ENCODE data around the gene APLNR.

The APLNR gene

DNA sequence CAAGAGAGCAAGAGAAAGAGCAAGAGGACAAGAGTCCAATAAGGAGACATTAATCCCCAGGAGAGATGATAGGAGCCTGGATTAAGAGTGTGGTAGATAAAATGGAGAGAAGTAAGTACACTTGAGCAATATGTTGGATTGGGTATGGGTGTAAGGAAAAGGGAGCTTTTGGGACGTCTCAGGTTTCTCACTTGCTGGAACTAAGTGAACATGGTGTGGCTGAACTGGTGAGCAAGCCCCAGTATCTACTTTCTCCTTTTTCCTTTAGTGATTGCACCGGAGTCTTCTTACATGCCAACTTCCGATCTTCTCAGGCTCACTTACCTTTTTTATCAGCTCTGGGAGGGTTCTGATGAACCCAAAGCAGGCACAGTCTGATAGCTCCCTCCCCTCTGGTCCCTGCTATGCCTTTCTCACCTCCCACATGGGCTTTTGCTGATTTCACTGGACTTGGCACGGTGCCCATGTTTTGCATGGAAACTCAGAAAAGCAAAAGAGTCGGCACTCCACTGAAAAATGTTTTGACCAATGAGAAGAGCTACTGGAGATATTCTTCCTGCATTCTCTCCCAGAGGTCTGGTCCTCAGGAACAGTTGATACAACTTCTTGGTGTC lies 14.5 kb upstream of the APLNR start:
- no peak overlapping the region for H3K4me3 ChIP-seq (ENCODE audit: low read length in 2 of 2)
- peaks cover 0 to 2% of the 10 kb centered on the region in 2 donors for H3K27me3 ChIP-seq (ENCODE audit: control insufficient read depth in 1 of 2, insufficient read depth in 2 of 2, low read length in 2 of 2)
- H3K4me1 ChIP-seq (ENCODE audit: control insufficient read depth, insufficient read depth, low read length): peaks cover 9% of the 10 kb centered on the region
- no peaks in the 10 kb centered on the region for H3K36me3 ChIP-seq (ENCODE audit: control insufficient read depth in 2 of 2, insufficient read depth in 2 of 2, low read length in 2 of 2)
- H3K9me3 ChIP-seq (ENCODE audit: control insufficient read depth in 2 of 2, low read length in 2 of 2): peaks cover under 1 to 4% of the 10 kb centered on the region in 2 donors
- no peak overlapping the region for H3K27ac ChIP-seq (ENCODE audit: low read length)
- no peak overlapping the region for H3K9ac ChIP-seq (ENCODE audit: low read length in 2 of 2)

DNA sequence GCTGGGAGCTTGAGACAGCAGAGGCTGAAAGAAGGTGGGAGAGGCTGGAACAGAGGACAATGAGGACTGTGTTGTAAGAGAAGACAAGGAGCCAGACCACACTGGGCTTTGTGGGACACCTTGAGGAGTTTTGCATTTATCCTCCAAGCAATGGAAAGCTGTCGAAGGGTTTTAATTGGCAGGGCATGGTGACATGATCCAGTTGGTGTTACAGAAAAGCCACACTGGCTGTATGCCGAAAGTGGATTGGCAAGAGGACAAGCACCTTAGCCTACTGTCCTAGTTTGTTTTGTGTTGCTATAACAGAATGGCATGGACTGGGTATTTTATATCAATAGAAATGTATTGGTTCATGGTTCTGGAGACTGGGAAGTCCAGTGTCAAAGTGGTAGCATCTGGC lies 14.0 kb upstream of the APLNR start:
- Histone ChIP-seq H3K4me1 (ENCODE audit: control insufficient read depth, insufficient read depth, low read length) (peaks cover 9% of the 10 kb centered on the region), H3K9me3 (ENCODE audit: control insufficient read depth in 2 of 2, low read length in 2 of 2) (peaks cover 0 to under 1% of the 10 kb centered on the region in 2 donors), H3K27ac (ENCODE audit: low read length) (no peak overlapping the region), H3K27me3 (ENCODE audit: control insufficient read depth in 1 of 2, insufficient read depth in 2 of 2, low read length in 2 of 2) (peaks cover 0 to 2% of the 10 kb centered on the region in 2 donors), H3K36me3 (ENCODE audit: control insufficient read depth in 2 of 2, insufficient read depth in 2 of 2, low read length in 2 of 2) (no peaks in the 10 kb centered on the region), H3K4me3 (ENCODE audit: low read length in 2 of 2) (no peak overlapping the region), H3K9ac (ENCODE audit: low read length in 2 of 2) (no peak overlapping the region)

DNA sequence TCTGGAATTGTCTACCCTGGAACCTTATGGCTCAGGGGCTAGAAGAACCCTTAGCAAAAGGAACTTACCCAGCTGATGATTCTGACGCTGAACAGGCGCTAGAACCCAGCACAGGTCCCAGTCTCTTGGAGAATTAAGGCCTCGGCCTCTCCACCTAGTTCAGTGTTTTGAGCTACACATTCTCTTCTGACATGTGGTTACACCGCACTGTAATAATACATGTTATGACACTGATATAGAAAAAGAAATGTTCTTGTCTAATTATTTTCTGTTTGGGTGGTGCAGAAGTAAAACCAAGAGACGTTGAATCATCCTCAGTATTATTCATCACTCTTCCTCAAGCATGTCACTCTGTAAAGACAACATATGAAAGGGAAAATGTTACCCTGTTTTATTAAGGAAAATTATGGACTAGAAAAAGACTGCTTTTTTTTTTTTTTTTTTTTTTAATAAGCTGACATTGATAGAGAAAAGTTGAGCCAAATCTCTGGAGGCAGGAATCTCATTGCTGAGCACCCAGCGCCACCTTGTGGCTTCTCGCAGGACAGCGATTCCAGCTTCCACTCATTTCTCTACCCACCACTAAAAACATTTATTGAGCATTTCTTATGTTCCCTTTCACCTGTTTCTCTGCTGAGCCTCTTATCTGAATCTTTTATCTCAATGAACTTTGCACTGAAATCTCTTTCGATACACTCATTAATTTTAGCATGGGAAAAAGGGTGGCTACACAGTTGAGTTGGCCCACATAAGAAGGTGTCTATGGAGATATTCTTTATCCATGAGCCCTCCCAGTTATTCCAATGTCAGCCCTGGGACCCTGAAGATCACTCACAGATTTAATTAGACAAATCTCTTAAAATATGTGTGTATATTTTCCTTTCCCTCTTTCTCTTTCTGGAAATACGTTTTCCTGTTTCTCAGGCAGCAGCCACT lies 12.6 kb upstream of the APLNR start:
- Histone ChIP-seq H3K4me1 (ENCODE audit: control insufficient read depth, insufficient read depth, low read length) (peaks cover 9% of the 10 kb centered on the region), H3K36me3 (ENCODE audit: control insufficient read depth in 2 of 2, insufficient read depth in 2 of 2, low read length in 2 of 2) (no peaks in the 10 kb centered on the region), H3K9me3 (ENCODE audit: control insufficient read depth in 2 of 2, low read length in 2 of 2) (no peaks in the 10 kb centered on the region), H3K27me3 (ENCODE audit: control insufficient read depth in 1 of 2, insufficient read depth in 2 of 2, low read length in 2 of 2) (peaks cover 0 to 2% of the 10 kb centered on the region in 2 donors), H3K27ac (ENCODE audit: low read length) (no peak overlapping the region), H3K9ac (ENCODE audit: low read length in 2 of 2) (no peak overlapping the region), H3K4me3 (ENCODE audit: low read length in 2 of 2) (no peak overlapping the region)

DNA sequence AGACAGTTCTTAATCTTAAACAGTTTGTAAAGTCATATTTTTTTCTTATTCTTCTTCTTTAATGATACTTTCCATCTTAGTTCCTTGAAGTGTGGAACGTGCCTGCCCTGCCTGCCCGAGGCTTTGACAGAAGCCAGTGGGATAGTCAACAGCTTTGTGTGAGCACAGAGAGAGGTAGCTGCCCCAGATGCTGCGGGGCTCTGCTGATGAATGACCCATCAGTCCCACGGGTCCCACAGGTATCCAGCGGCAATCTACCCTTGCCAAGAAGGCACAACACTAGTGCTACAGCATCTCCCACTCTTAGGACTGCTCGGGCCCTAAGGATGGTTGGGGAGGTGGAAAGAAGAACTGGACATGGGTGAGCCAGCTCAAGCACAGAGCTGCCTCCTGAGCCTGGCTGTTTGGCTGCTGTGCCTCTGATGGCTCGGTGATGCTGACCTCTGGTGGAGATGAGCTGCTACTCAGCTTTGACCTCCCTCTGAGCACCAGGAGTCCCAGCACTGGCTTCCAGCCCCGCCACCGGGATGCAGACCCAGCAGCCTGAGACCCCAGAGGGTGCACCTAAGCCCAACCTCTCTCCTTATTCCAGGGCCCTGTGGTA lies 11.8 kb upstream of the APLNR start:
- peaks cover 0 to 2% of the 10 kb centered on the region in 2 donors for H3K27me3 ChIP-seq (ENCODE audit: control insufficient read depth in 1 of 2, insufficient read depth in 2 of 2, low read length in 2 of 2)
- H3K27ac ChIP-seq (ENCODE audit: low read length): no peak overlapping the region
- no peaks in the 10 kb centered on the region for H3K9me3 ChIP-seq (ENCODE audit: control insufficient read depth in 2 of 2, low read length in 2 of 2)
- H3K36me3 ChIP-seq (ENCODE audit: control insufficient read depth in 2 of 2, insufficient read depth in 2 of 2, low read length in 2 of 2): no peaks in the 10 kb centered on the region
- no peak overlapping the region for H3K4me3 ChIP-seq (ENCODE audit: low read length in 2 of 2)
- no peak overlapping the region for H3K9ac ChIP-seq (ENCODE audit: low read length in 2 of 2)
- peaks cover 9% of the 10 kb centered on the region for H3K4me1 ChIP-seq (ENCODE audit: control insufficient read depth, insufficient read depth, low read length)

DNA sequence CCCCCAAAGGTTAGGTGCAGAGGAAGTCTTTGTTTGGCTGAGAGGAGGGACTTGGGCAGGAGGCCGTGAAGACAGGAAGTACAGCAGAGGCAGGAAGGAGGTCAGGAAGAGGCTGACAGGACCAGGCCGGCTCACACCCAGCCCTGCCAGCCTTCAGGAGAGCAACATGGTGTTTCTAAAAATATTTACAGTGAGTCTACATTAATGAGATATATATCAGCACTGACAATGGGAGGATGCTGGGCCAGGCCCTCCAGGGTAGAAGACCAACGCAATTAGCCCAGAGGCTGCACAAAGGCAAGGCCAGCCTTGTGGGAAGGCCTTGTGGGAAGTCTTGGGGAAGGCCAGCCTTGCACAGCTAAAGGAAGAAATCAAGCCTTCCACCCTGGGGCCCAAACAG lies 7.9 kb upstream of the APLNR start:
- H3K9ac ChIP-seq (ENCODE audit: low read length in 2 of 2): no peak overlapping the region
- no peak overlapping the region for H3K4me3 ChIP-seq (ENCODE audit: low read length in 2 of 2)
- no peak overlapping the region for H3K27ac ChIP-seq (ENCODE audit: low read length)
- no peaks in the 10 kb centered on the region for H3K36me3 ChIP-seq (ENCODE audit: control insufficient read depth in 2 of 2, insufficient read depth in 2 of 2, low read length in 2 of 2)
- no peaks in the 10 kb centered on the region for H3K9me3 ChIP-seq (ENCODE audit: control insufficient read depth in 2 of 2, low read length in 2 of 2)
- peaks cover 12% of the 10 kb centered on the region for H3K4me1 ChIP-seq (ENCODE audit: control insufficient read depth, insufficient read depth, low read length)
- H3K27me3 ChIP-seq (ENCODE audit: control insufficient read depth in 1 of 2, insufficient read depth in 2 of 2, low read length in 2 of 2): no peaks in the 10 kb centered on the region

DNA sequence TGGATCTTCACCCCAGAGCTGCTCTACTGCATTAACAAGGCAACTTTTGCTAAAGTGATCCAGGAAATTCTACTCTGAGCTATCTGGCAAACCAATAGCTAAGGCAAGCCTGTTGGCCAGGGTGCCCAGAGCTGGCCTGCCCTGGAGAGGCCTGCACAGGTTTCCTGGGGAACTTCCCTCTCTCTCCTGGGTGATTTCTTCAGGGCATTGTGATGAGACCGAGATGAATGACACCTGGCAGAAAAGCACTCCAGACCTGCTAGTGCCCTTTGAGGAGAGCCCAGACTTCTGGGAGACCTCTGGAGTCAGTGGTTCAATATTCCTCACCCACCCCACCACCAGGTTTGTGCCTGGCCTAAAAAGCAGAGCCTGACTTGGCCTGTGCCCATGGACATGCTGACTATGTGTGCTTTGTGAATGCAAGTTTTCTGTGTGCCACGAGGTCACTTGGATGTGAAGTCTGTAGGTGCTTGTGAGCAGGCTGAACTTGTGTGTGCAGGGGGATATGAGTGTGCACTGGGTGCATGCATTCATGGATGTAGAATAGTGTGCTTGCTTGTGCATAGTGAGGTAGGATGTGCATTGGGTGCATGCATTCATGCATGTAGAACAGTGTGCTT lies 4.4 kb upstream of the APLNR start:
- H3K27ac ChIP-seq (ENCODE audit: low read length): no peak overlapping the region
- peaks cover 0 to 1% of the 10 kb centered on the region in 2 donors for H3K27me3 ChIP-seq (ENCODE audit: control insufficient read depth in 1 of 2, insufficient read depth in 2 of 2, low read length in 2 of 2)
- H3K36me3 ChIP-seq (ENCODE audit: control insufficient read depth in 2 of 2, insufficient read depth in 2 of 2, low read length in 2 of 2): no peaks in the 10 kb centered on the region
- H3K9me3 ChIP-seq (ENCODE audit: control insufficient read depth in 2 of 2, low read length in 2 of 2): no peaks in the 10 kb centered on the region
- H3K4me1 ChIP-seq (ENCODE audit: control insufficient read depth, insufficient read depth, low read length): peaks cover 3% of the 10 kb centered on the region
- H3K9ac ChIP-seq (ENCODE audit: low read length in 2 of 2): no peak overlapping the region
- H3K4me3 ChIP-seq (ENCODE audit: low read length in 2 of 2): no peak overlapping the region

DNA sequence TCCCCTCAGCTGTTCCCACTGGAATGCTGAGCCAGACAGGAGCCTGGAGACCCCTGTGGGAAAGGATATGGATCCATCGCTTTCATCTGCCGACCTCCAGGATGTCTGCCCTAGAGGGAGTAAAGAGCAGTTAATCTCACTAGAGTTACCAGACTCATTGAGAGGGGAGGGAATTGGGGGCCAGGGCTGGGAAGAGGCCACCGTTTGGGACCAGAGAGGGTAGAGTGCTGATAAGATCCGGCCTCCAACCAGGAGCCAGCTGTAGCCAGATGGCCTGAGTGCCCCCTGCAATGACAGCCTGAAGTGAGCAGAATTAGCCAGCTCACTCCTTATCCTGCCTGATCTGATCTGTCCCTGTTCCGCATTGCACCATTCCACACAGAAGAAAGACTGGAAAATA lies 3.7 kb upstream of the APLNR start:
- peaks cover 0 to 8% of the 10 kb centered on the region in 2 donors for H3K27me3 ChIP-seq (ENCODE audit: control insufficient read depth in 1 of 2, insufficient read depth in 2 of 2, low read length in 2 of 2)
- H3K9ac ChIP-seq (ENCODE audit: low read length in 2 of 2): no peak overlapping the region
- H3K36me3 ChIP-seq (ENCODE audit: control insufficient read depth in 2 of 2, insufficient read depth in 2 of 2, low read length in 2 of 2): no peaks in the 10 kb centered on the region
- no peaks in the 10 kb centered on the region for H3K9me3 ChIP-seq (ENCODE audit: control insufficient read depth in 2 of 2, low read length in 2 of 2)
- no peak overlapping the region for H3K27ac ChIP-seq (ENCODE audit: low read length)
- H3K4me1 ChIP-seq (ENCODE audit: control insufficient read depth, insufficient read depth, low read length): peaks cover 3% of the 10 kb centered on the region
- no peak overlapping the region for H3K4me3 ChIP-seq (ENCODE audit: low read length in 2 of 2)

DNA sequence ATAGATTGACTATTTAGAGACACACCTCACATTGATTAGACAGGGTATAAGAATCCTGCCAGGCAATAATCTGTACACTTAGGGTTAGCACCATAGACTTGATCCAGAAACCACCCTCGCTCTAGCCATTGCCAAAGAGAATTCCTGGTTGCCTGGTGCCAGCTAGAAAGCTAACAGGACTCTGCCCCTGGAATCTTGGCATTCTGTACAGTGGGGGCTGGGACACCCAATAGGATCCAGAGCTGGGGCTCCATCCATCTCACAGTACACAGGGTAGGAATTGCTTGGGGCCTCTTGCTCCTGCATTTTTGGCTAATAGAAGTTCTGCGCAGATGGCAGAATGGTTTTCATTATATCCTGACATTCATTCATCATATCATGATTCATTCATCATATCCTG lies 3.0 kb upstream of the APLNR start:
- H3K9ac ChIP-seq (ENCODE audit: low read length in 2 of 2): no peak overlapping the region
- peaks cover 3% of the 10 kb centered on the region for H3K4me1 ChIP-seq (ENCODE audit: control insufficient read depth, insufficient read depth, low read length)
- H3K36me3 ChIP-seq (ENCODE audit: control insufficient read depth in 2 of 2, insufficient read depth in 2 of 2, low read length in 2 of 2): no peaks in the 10 kb centered on the region
- H3K27ac ChIP-seq (ENCODE audit: low read length): no peak overlapping the region
- no peak overlapping the region for H3K4me3 ChIP-seq (ENCODE audit: low read length in 2 of 2)
- no peaks in the 10 kb centered on the region for H3K9me3 ChIP-seq (ENCODE audit: control insufficient read depth in 2 of 2, low read length in 2 of 2)
- H3K27me3 ChIP-seq (ENCODE audit: control insufficient read depth in 1 of 2, insufficient read depth in 2 of 2, low read length in 2 of 2): peaks cover 0 to 12% of the 10 kb centered on the region in 2 donors

DNA sequence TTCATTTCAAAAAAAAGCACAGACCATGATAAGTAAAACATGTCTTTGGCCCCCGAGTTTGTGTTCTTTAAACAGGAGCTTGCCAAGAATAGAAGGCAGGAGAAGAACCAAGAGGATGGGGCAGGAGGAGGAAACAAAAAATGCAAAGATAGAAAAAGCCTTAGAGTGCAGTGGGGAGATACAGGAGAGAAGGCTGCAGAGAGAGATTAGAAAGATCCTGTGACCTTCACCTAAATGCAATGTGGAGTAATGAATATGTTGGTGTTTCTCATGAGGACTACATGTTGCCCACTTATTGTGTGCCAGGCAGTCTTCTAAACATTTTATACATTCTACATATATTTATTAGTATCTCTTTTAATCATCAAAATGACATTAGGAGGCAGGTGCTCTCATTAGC lies 2.3 kb upstream of the APLNR start:
- Histone ChIP-seq H3K9me3 (ENCODE audit: control insufficient read depth in 2 of 2, low read length in 2 of 2) (no peaks in the 10 kb centered on the region), H3K4me3 (ENCODE audit: low read length in 2 of 2) (no peak overlapping the region), H3K4me1 (ENCODE audit: control insufficient read depth, insufficient read depth, low read length) (peaks cover 3% of the 10 kb centered on the region), H3K9ac (ENCODE audit: low read length in 2 of 2) (no peak overlapping the region), H3K27ac (ENCODE audit: low read length) (no peak overlapping the region), H3K27me3 (ENCODE audit: control insufficient read depth in 1 of 2, insufficient read depth in 2 of 2, low read length in 2 of 2) (peaks cover 0 to 17% of the 10 kb centered on the region in 2 donors), H3K36me3 (ENCODE audit: control insufficient read depth in 2 of 2, insufficient read depth in 2 of 2, low read length in 2 of 2) (no peaks in the 10 kb centered on the region)

DNA sequence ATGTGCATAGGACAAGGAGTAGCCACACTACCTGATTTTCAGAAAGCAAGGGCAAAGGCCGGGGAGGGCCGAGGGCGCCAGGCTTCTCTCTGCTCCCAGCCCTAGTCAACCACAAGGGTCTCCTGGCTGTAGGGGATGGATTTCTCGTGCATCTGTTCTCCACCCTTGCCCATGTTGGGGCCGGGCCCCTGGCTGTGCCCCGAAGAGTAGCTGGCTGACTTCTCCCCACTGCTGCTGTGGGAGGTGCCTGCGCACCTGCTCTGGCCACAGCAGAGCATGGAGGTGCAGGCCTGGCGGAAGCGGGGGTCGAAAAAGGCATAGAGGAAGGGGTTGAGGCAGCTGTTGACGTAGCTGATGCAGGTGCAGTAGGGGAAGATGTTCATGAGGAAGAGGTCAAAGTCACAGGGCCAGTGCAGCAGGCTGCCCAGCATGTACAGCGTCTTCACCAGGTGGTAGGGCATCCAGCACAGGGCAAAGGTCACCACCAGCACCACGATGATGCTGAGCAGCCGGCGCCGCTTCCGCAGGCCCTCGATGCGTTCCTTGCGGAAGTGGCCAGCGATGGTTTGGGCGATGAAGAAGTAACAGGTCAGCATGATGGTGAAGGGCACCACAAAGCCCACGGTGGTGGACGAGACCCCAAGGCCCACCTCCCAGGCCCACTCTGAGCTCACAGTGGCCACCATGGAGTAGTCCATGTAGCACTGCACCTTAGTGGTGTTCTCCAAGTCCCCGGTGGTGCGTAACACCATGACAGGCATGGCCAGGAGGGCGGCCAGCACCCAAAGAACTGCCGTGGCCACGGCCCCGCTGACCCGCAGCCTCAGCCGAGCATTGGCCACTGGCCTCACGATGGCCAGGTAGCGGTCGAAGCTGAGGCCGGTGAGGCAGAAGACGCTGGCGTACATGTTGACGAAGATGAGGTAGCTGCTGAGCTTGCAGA lies 1.0 kb downstream of the APLNR start:
- H3K27ac ChIP-seq (ENCODE audit: low read length): no peak overlapping the region
- H3K27me3 ChIP-seq (ENCODE audit: control insufficient read depth in 1 of 2, insufficient read depth in 2 of 2, low read length in 2 of 2): peaks cover 0 to 19% of the 10 kb centered on the region in 2 donors
- no peaks in the 10 kb centered on the region for H3K36me3 ChIP-seq (ENCODE audit: control insufficient read depth in 2 of 2, insufficient read depth in 2 of 2, low read length in 2 of 2)
- H3K9ac ChIP-seq (ENCODE audit: low read length in 2 of 2): no peak overlapping the region
- H3K4me1 ChIP-seq (ENCODE audit: control insufficient read depth, insufficient read depth, low read length): peaks cover 3% of the 10 kb centered on the region
- H3K9me3 ChIP-seq (ENCODE audit: control insufficient read depth in 2 of 2, low read length in 2 of 2): no peaks in the 10 kb centered on the region
- H3K4me3 ChIP-seq (ENCODE audit: low read length in 2 of 2): no peak overlapping the region

Data from stomach smooth muscle (tissue), 2 donors.